GM06990 (cell line): Measurements from ENCODE around the gene JAZF1.

Experiments used
- DNase-seq: peaks from one replicate; pipeline ENCODE4 v3.0.0-alpha.2; 2011; ENCODE audit not compliant: insufficient read length; ENCODE audit errors: extremely low read depth
- H3K27me3 ChIP-seq: replicated peaks from 2 replicates; pipeline ENCODE4 v1.6.0; 2011; ENCODE audit warnings: low read length; ENCODE audit not compliant: control insufficient read depth, insufficient read depth
- H3K36me3 ChIP-seq: 2 replicates; pipeline ENCODE4 v1.5.1; 2011; ENCODE audit warnings: low read length; ENCODE audit not compliant: control insufficient read depth, insufficient read depth
- H3K4me3 ChIP-seq: replicated peaks from 2 replicates; pipeline ENCODE4 v1.5.1; 2011; ENCODE audit warnings: low read depth, mild to moderate bottlenecking, control low read depth, low read length
- TF ChIP-seq, protein P1 (sequence below): IDR thresholded peaks from 2 replicates; pipeline ENCODE4 v1.5.1; 2011; ENCODE audit warnings: low read length, control low read depth, mild to moderate bottlenecking, inconsistent platforms; ENCODE audit not compliant: insufficient read depth, poor library complexity, severe bottlenecking

Gene JAZF1

DNA sequence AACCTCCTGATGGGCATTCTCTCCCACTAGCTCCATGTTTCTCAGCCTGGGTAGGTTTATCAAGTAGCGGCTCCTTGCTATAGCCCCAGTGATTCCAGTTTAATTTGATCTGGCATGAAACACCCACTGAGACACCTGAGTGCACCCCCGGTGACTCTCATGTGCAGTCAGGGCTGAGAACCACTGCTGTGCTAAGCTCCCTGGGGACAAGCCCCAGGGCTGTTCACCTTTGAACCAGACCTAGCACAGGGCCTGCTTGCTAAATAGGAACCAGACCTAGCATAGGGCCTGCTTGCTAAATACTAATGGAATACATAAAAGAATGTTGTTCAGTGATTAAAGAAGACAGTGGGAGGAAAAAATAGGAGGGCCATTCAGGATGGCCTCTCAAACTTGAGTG lies 167.6 kb downstream of the JAZF1 start:
- H3K27me3 ChIP-seq, result no peaks in the 10 kb centered on the region; the same call in none of the 2 replicates
- no peak overlapping the region for H3K4me3 ChIP-seq
- no peak for DNase-seq
- no peaks in the 10 kb centered on the region for H3K36me3 ChIP-seq
- TF ChIP-seq, protein P1, sequence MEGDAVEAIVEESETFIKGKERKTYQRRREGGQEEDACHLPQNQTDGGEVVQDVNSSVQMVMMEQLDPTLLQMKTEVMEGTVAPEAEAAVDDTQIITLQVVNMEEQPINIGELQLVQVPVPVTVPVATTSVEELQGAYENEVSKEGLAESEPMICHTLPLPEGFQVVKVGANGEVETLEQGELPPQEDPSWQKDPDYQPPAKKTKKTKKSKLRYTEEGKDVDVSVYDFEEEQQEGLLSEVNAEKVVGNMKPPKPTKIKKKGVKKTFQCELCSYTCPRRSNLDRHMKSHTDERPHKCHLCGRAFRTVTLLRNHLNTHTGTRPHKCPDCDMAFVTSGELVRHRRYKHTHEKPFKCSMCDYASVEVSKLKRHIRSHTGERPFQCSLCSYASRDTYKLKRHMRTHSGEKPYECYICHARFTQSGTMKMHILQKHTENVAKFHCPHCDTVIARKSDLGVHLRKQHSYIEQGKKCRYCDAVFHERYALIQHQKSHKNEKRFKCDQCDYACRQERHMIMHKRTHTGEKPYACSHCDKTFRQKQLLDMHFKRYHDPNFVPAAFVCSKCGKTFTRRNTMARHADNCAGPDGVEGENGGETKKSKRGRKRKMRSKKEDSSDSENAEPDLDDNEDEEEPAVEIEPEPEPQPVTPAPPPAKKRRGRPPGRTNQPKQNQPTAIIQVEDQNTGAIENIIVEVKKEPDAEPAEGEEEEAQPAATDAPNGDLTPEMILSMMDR, result no peak

GRCh38 chr7:28008911-28009310 lies 171.7 kb downstream of the JAZF1 start:
- Histone ChIP-seq H3K36me3 (no peaks in the 10 kb centered on the region), H3K27me3 (no peaks in the 10 kb centered on the region; the same call in 1 of the 2 replicates), H3K4me3 (no peak overlapping the region)
- TF ChIP-seq, protein P1, result no peak
- DNase-seq, result no peak

DNA sequence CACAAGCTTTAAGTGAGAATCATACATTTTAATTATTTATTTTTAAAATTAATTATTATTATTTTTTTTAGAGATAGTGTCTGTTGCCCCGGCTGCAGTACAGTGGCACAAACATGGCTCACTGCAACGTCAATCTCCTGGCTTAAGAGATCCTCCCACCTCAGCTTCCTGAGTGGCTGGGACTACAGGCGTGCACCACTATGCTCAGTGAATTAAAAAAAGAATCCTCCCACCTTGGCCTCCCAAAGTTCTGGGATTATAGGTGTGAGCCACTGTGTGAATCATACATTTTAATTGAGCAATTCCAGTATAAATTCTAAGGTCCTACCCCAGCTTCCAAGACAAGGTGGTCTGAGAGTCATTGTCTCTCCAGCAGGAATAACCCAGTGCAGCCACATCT lies 172.4 kb downstream of the JAZF1 start:
- Histone ChIP-seq H3K27me3 (no peaks in the 10 kb centered on the region; the same call in 1 of the 2 replicates), H3K36me3 (no peaks in the 10 kb centered on the region), H3K4me3 (no peak overlapping the region)
- TF ChIP-seq, protein P1, result no peak
- DNase-seq, result no peak

- DNase-seq, result no peak
- Histone ChIP-seq H3K4me3 (no peak overlapping the region), H3K27me3 (no peaks in the 10 kb centered on the region; the same call in 1 of the 2 replicates), H3K36me3 (no peaks in the 10 kb centered on the region)
- TF ChIP-seq, protein P1, result no peak
Measured at GRCh38 chr7:28006491-28006890, 174.1 kb downstream of the JAZF1 start.

GRCh38 chr7:28005847-28006231 lies 174.8 kb downstream of the JAZF1 start:
- no peak for DNase-seq
- Histone ChIP-seq H3K27me3 (no peaks in the 10 kb centered on the region; the same call in 1 of the 2 replicates), H3K36me3 (no peaks in the 10 kb centered on the region), H3K4me3 (no peak overlapping the region)
- TF ChIP-seq, protein P1, result no peak
